Measurements from ENCODE around the gene TIAM1.
"Not testable (repeated sequence)": the region's sequence is repeated elsewhere in the genome, so short reads cannot be mapped to it uniquely, and the experiment has no call there.

The TIAM1 gene

DNA sequence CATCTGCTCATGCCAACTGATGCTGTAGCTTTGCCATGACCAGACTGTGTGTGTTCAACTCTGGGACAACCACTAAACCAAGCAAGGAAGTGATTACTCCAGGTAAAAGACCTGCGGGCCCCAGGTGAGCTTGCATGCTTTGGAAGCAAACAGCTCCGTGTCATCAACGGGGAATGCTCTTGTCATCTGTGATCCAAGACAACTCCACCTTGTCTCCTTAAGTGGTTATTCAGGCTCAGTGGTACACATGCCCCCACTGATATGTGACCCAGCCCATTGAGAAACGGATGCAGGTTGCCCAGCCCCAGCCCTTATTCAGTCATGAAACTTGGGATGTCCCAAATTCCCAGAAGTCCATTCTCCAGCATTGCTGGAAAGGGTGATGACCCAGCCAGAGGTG, 89.0 kb downstream of the TIAM1 start:
- no peak for DNase-seq (ENCODE audit: low read depth, low spot score)

- DNase-seq (ENCODE audit: low read depth, low spot score): no peak
Measured at GRCh38 chr21:31254131-31254530, 89.9 kb downstream of the TIAM1 start.

DNA sequence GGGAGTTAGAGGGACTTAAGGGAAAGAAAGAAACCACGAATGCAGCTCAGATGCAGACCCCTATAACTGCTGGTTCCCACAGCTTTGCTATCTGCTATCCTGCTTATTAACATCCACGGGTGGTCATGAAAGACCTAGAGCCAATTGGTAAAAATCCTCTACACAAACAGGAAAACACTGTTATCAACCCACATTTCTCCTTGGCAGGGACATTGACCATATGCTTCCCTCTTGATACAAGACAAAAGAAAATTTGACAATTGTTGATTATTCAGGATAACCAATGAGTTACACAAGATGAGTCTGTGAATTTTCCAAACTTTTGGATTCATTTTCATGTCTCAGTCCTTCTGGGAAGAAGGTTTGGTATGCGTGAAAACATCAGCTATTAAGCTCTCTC, 90.4 kb downstream of the TIAM1 start:
- no peak for DNase-seq (ENCODE audit: low read depth, low spot score)

DNA sequence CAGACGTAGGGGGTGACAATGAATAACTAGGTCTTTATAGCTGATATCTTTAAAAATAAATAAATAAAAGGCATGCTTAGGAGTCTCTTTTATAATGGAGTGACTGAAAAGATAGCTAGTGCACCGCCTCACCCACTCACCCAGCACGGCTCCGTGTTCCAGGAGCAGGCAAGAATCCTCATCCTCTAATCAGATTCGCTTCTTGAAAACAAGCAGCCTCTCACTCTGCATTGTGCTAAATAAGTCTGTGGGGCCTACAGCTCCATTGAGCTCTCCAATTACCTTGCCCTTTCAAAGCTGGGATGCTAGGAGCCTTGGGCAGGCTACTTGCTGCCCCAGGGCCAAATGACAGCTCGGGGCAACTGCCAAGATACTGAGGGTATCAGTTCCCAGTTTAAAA, 91.5 kb downstream of the TIAM1 start:
- no peak for DNase-seq (ENCODE audit: low read depth, low spot score)

GRCh38 chr21:31252091-31252490, 92.0 kb downstream of the TIAM1 start:
- DNase-seq (ENCODE audit: low read depth, low spot score): no peak

DNA sequence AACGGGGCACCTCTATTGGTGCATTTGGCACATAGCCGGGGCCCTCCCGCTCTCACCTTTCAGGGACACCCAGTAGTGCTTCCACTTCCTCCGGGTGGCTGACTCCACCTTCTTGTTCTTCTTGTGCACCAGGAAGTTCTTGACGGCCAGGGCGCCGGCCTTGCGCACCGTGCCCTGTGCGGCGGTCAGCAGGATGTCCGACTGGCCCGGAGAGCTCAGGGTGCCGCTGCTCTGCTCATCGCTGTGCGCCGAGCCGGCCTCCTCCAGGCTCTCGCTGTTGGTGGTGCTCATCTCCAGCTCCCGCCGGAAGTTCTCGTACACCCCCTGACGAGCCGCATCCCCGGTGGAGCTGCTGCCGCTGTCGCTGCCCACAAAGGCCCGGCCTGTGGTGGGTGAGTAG, 92.4 kb downstream of the TIAM1 start:
- no peak for DNase-seq (ENCODE audit: low read depth, low spot score)

- DNase-seq (ENCODE audit: low read depth, low spot score): no peak
Measured at GRCh38 chr21:31248598-31248997, 95.5 kb downstream of the TIAM1 start.

- DNase-seq (ENCODE audit: low read depth, low spot score): no peak
Measured at GRCh38 chr21:31243611-31244010, 100.5 kb downstream of the TIAM1 start.

DNA sequence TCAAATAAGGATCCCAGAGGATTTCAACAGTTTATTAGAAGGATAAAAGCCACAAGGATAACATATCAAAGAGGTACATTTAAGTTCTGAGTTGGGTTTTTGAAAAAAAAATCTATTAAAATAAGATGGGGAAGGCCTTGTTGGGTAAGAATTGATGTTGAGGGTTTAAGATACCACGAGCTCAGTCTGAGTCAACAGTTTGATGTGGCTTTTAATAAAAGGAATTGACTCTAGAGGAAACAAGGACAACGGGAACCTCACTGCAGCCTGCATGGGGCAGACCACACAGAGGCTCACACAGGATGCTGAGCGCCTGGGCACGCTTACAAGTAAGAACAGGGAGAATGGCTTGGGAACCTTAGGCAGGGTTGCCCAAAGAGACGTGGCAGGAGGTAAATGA, 107.5 kb downstream of the TIAM1 start:
- no peak for DNase-seq (ENCODE audit: low read depth, low spot score)

DNA sequence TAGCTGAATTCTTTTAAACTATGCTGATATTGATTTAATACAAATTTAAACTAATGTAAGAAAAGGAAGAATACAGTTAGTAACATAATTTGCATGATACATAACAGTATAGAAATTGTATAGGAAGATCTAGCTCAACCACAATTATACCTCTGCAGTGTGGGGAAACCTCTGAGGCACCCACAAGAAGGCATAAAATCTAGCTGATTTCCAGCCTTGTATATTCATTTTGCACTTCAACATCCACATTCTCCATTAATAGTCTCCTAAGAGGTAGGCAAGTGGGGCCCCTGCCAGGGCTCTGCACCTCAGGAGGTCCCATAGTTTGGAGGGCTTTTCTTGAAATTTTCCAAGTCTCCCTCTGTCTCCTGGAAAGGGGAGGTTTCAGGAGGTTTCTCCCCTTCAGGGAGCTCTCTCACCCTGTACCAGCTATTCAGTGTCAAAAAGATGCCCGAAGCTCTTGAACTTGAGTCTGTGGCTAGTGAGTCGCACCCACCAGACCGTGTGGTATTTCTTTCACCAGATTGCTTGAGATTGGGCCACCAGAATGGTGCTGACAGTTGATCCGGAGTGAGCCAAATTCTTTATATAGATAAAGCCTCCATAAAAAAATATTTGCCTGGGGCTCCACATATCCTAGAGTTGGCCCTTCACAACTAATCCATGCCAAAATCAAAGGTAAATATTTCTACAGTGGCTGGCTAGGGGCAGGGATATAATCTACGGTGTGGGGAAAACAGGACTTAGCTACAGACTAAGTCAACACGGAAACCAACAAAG, 108.2 kb downstream of the TIAM1 start:
- no peak for DNase-seq (ENCODE audit: low read depth, low spot score)

- DNase-seq (ENCODE audit: low read depth, low spot score): no peak
Measured at GRCh38 chr21:31234936-31235335, 109.1 kb downstream of the TIAM1 start.

DNA sequence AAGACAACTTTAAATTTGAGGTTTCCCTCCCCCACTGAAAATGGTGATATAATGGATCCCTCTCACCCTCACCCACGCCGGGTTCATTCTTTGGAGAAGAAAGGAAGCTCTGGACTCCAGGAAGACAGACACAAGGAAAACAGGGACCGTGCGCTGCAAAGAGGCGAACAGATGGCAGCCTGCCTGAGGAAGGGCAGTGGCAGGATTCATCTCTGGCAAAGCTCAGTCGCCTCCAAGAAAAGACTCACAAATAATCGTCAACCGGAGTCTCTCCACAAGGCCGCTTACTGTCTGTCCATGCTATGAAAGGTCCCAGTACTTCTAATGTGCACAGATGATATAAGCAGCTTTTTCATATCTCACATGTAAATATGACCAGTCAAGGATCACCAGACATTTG, 110.3 kb downstream of the TIAM1 start:
- no peak for DNase-seq (ENCODE audit: low read depth, low spot score)

DNA sequence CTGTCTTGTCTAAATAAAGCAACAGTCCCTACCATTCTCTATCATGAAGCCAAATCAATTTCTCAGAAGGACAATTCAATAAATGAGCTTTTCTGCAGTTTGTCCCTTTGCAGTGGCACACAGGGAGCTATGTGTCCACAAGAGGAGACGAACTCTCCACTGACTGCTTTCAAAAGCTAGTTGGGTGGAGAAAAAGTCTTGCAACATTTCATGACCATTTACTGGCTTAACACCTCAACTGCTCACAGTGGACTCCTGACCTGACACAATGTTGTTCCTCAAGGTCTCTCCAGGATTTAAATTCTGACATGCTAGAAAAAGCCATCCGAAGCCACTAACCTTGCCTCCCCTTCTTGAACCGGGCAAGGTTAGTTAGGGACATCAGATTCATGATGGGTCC, 111.7 kb downstream of the TIAM1 start:
- no peak for DNase-seq (ENCODE audit: low read depth, low spot score)

DNA sequence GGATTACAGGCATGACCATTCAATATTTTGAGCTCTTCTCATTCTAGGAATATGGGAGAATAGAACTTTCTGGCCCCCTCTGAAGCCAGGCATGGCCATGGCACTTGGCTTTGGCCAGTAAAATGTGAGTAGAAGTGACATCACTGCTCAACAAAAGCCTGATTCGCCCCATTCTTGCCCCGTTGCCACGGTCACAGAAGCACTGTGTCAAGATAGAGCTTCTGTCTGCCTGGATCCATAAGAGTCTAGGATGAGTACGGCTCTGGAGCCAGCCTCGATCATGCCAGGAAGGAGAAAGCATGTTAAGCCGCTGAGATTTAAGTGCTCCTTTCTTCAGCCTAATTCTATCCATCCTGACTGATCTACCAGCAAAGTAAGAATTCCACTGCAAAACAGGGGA, 113.1 kb downstream of the TIAM1 start:
- no peak for DNase-seq (ENCODE audit: low read depth, low spot score)

GRCh38 chr21:31228723-31229122, 115.3 kb downstream of the TIAM1 start:
- DNase-seq (ENCODE audit: low read depth, low spot score): not testable (repeated sequence)

DNA sequence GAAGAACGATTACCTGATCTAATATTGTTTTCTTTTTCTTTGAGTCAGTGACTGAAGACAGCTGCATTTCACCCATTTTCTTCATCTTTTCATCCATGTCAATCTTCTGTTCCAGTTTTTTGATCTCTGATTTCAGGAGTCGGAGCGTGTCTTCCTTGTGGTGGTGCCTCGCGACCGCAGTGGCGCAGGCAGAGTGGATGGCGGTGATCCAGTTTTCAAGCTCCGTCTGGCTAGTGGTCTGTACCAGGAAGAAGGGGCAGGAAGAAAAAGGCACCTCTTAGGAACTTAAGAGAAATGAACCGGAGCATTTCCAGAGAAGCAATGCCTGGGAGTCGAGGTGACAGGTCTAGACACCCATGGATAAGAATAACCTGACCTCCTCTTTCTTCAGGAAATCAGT, 118.3 kb downstream of the TIAM1 start:
- no peak for DNase-seq (ENCODE audit: low read depth, low spot score)

DNA sequence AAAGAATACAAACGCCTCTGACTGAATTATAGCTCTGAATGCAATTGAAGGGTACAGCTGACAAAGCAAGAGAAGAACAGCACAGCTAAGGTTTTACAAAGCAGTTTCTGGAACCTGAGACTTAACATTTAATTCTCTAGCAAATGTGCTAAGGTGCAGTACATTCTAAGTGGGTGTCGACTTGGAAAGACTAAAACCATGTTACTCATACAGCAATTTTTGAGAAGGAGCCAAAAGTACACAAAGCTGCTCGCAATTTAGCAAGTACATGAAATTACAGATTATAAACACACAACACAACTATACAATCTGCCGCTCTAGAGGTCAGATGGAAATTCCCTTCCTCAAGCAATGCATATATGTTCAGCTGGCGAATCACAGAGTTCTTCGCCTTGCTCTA, 121.9 kb downstream of the TIAM1 start:
- DNase-seq (ENCODE audit: low read depth, low spot score): no peak

DNA sequence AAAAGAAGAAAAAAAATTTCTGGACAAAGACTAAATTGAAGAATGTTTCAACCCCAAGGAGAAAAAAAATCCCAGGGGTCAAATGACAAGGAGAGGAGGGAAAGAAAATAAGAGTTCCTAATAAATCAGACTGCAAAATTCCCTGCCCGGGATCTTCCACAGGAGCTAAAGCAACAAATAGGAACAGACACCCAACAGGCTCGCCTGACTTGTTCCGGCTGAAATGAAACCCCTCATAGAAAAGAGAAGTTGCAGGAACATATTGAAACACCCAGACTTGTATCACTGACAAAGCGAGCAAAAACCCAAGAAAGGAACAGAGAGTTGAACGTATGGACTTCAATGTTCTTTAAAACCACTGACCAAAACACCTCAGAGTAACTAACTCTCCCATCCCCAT, 123.0 kb downstream of the TIAM1 start:
- DNase-seq (ENCODE audit: low read depth, low spot score): no peak

DNA sequence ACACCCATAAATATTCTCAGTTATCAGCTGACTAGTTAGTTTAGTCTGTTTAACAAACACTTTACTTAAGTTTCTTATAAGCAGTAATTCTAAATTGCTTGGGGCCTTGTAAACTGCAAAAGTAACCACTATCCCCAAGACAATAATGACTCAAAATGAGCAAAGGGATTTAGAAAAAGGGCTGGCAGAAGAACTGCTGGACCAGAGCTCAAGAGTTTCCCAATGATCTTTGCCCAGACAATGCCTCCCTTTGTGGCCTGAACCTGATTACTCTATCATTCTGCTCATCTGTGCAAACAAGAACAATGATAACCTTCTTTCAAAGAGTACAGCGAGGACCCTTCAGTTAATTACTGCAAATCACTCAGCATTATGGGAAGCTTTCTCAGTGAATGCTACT, 123.5 kb downstream of the TIAM1 start:
- DNase-seq (ENCODE audit: low read depth, low spot score): no peak

GRCh38 chr21:31218830-31219608, 125.0 kb downstream of the TIAM1 start:
- no peak for DNase-seq (ENCODE audit: low read depth, low spot score)

- DNase-seq (ENCODE audit: low read depth, low spot score): no peak
Measured at GRCh38 chr21:31216206-31216605, 127.9 kb downstream of the TIAM1 start.

DNA sequence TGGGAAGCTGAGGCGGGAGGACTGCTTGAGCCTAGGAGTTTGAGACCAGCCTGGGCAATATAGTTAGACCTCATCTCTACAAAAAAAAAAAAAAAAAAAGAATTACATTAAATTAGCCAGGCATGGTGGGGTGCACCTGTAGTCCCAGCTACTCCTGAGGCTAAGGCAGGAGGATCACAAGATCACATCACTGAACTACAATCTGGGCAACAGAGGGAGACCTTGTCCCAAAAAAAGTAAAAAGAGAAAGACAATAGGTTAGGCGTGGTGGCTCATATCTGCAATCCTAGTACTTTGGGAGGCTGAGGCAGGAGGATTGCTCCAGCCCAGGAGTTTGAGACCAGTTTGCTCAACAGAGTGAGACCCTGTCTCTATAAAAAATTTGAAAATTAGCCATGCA, 130.3 kb downstream of the TIAM1 start:
- no peak for DNase-seq (ENCODE audit: low read depth, low spot score)

DNA sequence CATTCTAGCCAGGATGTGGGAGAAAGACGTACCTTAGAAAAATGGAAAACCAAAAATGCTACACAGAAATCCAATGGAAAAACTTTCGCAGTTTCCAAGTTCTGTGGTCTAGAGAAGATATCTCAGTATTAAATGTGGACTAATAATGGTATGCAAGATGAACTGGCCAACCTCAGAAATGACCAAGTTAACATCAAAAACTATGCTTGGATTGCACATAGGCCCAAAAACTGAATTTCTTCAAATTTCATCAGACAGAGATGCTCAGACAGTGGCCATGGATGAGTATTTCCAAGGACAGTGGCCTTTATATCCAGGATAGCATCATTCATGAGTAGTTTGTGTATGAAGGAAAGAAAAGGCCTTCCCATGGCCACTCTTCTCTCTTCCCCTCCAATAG, 132.2 kb downstream of the TIAM1 start:
- no peak for DNase-seq (ENCODE audit: low read depth, low spot score)
